Amniotic stem cell (primary cell): ENCODE measurements around the gene MKI67.

ENCODE experiments used
- DNase-seq: peaks from one replicate; lab custom pipeline; 2025; lab: John Stamatoyannopoulos, UW

Gene MKI67

DNA sequence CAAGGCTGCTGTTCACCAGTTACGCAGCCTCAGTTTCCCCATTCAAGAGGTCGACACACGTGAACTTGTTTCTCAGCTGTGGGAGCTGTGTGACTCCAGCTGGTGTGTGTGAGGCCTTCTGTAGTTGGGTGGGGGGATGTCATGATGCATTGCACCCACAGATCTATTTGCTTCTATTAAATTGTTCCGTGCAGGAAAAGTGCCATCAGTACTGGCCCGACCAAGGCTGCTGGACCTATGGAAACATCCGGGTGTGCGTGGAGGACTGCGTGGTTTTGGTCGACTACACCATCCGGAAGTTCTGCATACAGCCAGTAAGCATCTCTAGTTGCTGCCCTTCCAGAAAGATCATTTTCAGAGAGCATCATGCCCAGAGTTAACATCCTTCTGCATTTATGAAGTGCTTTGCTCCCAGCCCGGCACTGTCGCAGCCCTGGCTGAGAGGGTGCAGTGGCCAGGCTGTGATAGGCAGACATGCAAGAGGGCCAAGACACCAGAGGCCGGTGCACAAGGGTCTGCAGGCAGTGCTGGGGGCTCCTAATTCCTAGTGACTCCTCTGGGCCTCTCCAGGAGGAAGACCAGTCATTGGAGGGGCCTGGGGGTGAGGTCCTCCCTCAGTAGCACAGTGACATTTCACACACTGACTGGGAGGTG lies 60.2 kb downstream of the MKI67 start:
- DNase-seq, result no peak

DNA sequence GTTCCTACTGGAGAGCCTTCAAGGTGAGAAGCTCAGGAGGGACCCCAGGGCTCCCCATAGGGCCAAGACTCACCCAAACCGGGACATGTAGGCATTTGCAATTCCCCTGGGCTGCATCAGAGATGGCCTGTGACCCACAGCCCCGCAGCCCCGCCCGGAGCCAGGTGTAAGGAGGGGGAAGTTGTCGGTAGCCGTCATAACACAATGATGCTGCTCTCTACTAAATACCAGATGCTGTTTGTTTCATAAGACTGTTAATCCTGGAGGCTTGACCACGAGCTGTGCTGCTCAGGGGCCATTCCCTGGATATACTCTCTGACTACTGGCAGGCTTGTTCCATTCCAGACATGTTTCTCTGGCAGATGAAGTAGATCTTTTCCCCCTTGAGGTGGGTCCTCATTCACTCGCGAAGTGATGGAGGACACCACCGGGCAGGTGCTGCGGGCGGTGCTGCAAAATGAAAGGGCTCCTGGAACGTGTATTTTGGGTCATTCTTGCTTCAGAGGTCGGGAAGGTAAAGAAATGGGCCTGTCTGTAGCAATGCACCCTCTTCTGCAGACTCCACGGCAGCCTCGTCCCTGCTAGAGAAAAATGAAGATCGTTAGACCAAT lies 61.1 kb downstream of the MKI67 start:
- DNase-seq, result no peak

DNA sequence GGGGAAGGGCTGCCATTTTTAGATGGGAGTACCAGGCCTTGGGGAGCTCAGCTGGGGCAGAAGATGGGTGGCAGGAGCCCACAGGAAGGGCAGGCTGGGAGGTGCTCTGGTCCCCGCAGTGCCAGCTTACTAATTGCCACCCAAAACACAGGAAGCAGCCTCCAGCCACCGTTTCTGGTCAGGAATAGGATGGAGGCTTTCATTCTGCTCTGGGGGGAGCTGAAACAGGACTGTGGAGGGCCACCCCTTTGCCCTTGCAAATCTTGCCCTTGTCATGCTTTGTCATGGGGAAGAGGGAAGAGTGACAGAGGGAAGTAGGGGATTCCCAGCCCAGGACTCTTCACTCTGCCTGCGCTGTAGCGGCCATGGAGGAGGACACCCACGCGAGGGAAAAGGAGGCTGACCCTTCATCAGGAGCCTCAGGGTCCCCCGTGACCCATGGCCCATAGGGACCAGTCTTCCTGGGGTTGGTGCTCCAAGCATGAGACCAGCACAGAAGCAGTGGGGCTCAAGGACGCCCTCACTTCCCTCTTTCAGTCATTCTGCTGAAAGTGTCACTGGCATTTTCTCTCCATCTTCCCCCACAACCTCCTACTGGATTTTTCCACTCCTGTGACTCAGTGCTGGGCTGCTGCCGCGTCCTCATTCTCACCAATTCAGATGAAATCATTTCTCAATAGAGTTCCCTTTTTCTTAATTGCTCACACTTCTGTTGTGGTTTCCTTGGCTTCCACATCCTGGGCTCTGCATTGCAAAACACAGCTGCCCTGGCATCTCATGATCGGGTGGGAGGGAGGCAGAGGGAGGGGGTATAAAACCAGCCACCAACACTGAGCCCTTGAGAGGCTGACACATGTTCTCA lies 61.9 kb downstream of the MKI67 start:
- DNase-seq, result no peak

DNA sequence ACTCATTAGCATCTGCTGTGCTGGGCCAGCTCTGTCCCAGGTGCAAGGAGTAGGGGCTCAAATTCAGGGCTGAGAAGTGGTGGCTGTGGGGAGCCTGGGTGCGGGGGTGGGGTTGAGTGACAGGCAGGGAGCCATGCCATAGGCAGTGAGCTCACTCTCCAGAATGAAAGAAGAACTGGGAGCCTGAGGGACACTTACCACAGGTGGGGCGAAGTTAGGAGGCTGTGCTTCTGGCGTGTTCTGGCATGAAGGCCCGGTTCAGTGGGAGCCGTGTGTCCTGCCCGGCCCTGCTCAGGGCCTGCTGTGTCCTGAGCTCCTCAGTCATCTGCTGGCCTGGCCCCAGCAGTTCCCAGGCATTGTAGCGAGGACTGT lies 62.5 kb downstream of the MKI67 start:
- DNase-seq, result no peak

GRCh38 chr10:128062881-128063563 lies 63.2 kb downstream of the MKI67 start:
- no peak for DNase-seq

- DNase-seq, result no peak
Observed at GRCh38 chr10:128062331-128062880, 63.8 kb downstream of the MKI67 start.

GRCh38 chr10:128061306-128062300 lies 64.6 kb downstream of the MKI67 start:
- no peak for DNase-seq

GRCh38 chr10:128060341-128061250 lies 65.6 kb downstream of the MKI67 start:
- no peak for DNase-seq

DNA sequence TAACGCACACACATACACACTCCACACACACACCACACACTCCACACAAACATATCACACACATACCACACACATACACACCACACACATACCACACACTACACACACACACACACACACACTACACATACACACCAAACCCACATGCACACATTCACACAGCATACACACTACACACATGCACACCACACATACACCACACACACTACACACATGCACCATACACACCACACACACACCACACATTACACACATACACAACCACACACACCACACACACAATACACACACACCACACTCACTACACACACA lies 66.3 kb downstream of the MKI67 start:
- DNase-seq, result no peak

DNA sequence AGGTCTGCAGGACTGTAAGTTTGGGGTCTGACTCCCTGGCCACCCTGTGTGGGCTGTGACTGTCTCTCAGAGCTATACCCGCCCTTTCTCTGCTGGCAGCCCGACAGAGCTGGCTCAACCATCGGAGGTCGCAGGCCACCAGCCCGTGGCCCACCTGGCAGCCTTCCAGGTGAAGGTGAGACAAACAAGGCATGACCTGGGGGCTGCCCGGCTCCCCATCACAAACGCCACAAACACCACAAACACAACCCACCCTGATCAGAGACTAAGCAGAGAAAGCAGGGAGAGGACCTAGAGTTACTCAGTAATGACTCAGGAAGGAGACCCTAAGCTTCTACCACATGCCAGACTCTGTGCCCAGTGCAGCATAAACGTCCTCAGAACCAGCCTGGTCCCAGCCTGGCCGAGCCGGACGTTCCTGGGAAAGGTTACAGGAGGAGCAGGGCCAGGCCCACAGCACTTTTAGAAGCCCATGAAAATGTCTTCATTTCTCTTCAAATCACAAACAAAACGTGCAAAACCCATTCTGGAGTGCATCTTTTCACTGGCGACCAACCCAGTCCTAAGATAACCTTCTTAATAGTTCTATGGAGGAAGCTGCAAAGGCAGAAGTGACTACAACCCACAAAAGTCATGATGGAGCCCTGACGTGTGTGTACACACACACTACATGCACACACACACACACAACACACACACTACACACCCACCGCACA lies 66.8 kb downstream of the MKI67 start:
- no peak for DNase-seq

GRCh38 chr10:128058750-128059134 lies 67.5 kb downstream of the MKI67 start:
- DNase-seq, result no peak

GRCh38 chr10:128058106-128058749 lies 68.0 kb downstream of the MKI67 start:
- no peak for DNase-seq

- DNase-seq, result no peak
Observed at GRCh38 chr10:128056303-128057050, 69.7 kb downstream of the MKI67 start.

GRCh38 chr10:128055061-128055868 lies 71.0 kb downstream of the MKI67 start:
- DNase-seq, result no peak

GRCh38 chr10:128054163-128054970 lies 71.9 kb downstream of the MKI67 start:
- no peak for DNase-seq

DNA sequence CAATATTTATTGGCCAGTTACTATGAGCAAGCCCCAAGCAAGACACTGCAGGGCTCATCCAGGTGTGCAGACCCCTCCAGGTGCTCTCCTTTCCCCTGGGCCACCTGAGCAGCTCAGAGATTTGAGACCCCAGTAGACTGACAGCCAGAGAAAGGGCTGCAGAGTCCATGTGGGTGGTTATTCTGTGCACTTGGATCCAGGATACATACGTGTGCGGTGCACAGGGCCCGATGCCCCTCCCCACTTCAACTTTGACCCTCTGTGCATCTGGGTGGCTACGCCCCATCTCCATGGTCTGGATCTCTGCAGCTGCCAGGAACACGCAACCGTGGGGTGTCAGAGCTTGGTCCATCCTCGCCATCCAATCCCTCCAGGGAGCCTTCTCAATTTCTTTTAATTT lies 72.9 kb downstream of the MKI67 start:
- DNase-seq, result no peak

GRCh38 chr10:128052696-128053095 lies 73.5 kb downstream of the MKI67 start:
- no peak for DNase-seq
